ENCODE measurements around the gene SMYD4.

The SMYD4 gene

DNA sequence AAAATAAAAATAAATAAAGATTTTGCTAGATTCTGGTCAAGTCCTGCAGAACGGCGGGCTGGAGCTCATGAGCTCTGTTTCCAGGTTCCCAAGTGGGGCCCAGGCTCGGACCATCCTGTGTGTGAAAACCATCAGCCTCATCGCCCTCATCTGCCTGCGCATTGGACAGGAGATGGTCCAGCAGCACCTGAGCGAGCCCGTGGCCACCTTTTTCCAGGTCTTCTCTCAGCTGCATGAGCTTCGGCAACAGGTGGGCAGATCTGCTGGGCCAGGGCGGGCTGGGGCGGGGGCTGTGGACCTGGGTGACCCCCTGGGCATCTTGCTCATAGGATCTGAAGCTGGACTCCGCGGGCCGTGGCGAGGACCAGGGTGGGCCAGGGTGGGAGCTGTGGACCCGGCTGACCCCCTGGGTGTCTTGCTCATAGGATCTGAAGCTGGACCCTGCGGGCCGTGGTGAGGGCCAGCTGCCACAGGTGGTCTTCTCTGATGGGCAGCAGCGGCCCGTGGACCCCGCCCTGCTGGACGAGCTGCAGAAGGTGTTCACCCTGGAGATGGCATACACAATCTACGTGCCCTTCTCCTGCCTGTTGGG, 97.4 kb downstream of the SMYD4 start:
- no peak for DNase-seq (ENCODE audit: low read depth in 2 of 3, low spot score in 1 of 3)

DNA sequence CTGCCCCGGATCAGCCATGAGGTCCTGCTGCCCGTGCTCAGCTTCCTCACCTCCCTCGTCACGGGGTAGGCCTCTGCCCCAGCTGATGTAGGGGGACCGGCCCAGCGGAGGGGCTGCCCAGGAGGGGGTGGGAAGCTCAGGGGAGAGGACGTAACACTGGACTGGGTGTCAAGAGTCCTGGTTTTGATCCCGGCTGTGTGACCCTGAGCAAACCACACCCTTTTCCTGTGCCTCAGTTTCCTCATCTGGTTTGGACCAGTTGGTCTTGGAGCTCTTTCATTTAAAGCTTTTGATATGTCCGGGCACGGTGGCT, 98.6 kb downstream of the SMYD4 start:
- DNase-seq (ENCODE audit: low read depth in 2 of 3, low spot score in 1 of 3), result no peak

DNA sequence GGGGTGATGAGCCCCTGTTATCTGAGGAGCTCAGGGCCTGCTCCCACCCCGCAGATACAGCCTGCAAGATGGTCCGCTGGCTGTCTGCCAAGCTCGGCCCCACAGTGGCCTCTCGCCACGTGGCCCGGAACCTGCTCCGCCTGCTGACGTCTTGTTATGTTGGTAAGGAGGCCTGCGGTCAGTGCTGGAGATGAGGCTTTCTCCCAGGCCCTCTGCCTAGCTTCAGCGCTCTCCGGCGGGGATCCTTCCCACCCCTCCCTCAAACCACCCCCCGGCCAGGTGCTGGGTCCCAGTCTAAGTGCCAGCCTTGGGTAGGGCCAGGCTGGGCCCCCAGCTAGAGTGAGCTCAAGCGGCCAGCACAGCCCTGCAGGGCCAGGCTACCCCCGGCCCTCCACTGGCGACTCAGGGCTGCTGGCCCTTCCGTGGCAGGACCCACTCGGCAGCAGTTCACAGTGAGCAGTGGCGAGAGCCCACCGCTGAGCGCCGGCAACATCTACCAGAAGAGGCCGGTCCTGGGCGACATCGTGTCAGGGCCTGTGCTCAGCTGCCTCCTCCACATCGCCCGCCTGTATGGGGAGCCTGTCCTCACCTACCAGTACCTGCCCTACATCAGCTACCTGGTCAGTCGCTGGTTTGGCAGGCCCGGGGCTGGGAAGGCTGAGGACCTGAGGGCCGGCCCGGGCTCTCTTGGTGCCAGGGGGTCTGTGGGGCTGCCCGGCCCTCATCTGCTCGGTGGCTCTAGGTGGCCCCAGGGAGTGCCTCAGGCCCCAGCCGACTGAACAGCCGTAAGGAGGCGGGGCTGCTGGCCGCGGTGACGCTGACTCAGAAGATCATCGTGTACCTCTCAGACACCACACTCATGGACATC, 99.1 kb downstream of the SMYD4 start:
- no peak for DNase-seq (ENCODE audit: low read depth in 2 of 3, low spot score in 1 of 3)

GRCh38 chr17:1729966-1730325, 99.8 kb downstream of the SMYD4 start:
- DNase-seq (ENCODE audit: low read depth in 2 of 3, low spot score in 1 of 3), result no peak

All from stimulated activated CD4-positive, alpha-beta T cell treated with anti-CD3 and anti-CD28 coated beads, Interleukin-12 subunit alpha, Interleukin-12 subunit beta, amount 100 ng/mL, for 48 hours (primary cell).